Measurements from ENCODE around the gene SMIM22.

DNA sequence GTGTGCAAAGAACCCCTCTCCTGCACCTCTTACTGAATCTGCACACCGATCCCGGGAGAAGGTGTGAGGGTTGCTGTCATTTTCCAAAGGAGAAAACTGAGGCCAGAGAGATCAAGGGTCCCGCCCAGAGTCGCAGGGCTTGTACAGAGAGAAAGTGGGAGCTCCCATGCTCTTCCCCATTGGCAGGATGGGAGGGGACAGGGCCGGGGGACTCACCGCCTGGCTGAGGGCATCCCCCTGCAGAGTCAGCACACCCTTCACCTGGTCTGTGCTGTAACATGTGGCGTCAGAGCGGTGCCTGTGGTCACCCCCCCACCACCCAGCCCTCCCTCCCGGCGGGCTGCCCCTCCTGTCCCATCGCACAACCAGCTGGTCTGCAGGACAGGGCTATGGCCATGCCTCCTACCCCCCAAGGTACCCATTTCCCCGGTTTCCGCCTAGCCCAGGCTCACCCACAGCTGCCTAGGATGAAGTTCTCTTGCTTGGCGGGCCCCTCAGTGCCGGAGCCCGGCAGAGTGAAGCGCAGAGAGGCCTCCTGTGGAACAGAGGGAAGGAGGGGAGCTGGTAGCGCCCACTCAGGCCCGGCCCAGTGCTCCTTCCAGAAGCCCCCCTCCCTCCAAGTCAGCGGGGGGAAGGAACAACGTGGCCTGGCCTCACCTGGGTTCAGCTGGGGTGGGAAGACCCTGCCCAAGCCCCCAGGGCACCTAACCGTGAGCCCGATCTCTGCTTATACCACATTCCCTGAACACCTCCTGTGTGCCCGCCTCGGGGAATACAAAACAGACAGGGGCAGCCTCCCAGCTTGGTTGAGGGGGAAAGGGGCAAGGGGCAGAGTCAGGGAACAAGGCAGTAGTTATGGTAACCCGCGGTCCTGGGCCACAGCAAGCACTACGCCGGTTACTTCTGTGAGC, 6.1 kb downstream of the SMIM22 start:
- TF ChIP-seq RAD21 (IDR thresholded peaks at IDR 0.05) = no peak
- no peak for TF ChIP-seq HNF4G (IDR thresholded peaks at IDR 0.05)
- TF ChIP-seq, protein P1, sequence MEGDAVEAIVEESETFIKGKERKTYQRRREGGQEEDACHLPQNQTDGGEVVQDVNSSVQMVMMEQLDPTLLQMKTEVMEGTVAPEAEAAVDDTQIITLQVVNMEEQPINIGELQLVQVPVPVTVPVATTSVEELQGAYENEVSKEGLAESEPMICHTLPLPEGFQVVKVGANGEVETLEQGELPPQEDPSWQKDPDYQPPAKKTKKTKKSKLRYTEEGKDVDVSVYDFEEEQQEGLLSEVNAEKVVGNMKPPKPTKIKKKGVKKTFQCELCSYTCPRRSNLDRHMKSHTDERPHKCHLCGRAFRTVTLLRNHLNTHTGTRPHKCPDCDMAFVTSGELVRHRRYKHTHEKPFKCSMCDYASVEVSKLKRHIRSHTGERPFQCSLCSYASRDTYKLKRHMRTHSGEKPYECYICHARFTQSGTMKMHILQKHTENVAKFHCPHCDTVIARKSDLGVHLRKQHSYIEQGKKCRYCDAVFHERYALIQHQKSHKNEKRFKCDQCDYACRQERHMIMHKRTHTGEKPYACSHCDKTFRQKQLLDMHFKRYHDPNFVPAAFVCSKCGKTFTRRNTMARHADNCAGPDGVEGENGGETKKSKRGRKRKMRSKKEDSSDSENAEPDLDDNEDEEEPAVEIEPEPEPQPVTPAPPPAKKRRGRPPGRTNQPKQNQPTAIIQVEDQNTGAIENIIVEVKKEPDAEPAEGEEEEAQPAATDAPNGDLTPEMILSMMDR (IDR thresholded peaks at IDR 0.05; ENCODE audit: low read depth, low read length, missing input control) = no peak
- TF ChIP-seq, protein P2, sequence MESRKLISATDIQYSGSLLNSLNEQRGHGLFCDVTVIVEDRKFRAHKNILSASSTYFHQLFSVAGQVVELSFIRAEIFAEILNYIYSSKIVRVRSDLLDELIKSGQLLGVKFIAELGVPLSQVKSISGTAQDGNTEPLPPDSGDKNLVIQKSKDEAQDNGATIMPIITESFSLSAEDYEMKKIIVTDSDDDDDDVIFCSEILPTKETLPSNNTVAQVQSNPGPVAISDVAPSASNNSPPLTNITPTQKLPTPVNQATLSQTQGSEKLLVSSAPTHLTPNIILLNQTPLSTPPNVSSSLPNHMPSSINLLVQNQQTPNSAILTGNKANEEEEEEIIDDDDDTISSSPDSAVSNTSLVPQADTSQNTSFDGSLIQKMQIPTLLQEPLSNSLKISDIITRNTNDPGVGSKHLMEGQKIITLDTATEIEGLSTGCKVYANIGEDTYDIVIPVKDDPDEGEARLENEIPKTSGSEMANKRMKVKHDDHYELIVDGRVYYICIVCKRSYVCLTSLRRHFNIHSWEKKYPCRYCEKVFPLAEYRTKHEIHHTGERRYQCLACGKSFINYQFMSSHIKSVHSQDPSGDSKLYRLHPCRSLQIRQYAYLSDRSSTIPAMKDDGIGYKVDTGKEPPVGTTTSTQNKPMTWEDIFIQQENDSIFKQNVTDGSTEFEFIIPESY (IDR thresholded peaks at IDR 0.05) = no peak

Data from liver (tissue), 3 donors.